Neutrophil (primary cell): ENCODE measurements around the gene LNPEP.
"Not testable (repeated sequence)": the region's sequence is repeated elsewhere in the genome, so short reads cannot be mapped to it uniquely, and the experiment has no call there.

Source experiments
- H3K27ac ChIP-seq: fragments of 200-600 bp; sonication (generic); 2 replicates; pipeline ENCODE4 v1.5.1; 2016; ENCODE audit warnings: mild to moderate bottlenecking, moderate library complexity
- H3K27me3 ChIP-seq: fragments of 200-600 bp; sonication (generic); 2 replicates; pipeline ENCODE4 v1.6.0; 2016; ENCODE audit warnings: mild to moderate bottlenecking
- H3K36me3 ChIP-seq: fragments of 200-600 bp; sonication (generic); 2 replicates; pipeline ENCODE4 v1.5.1; 2017
- H3K4me1 ChIP-seq, 2 experiments: fragments of 200-600 bp in 1 of 2; sonication (generic) in 1 of 2; 1 replicate in 1 of 2; 2 replicates in 1 of 2; pipeline versions ENCODE4 v1.5.1 to v1.6.1; 2013 to 2016; ENCODE audit warnings: low read depth in 1 of 2, low read length in 1 of 2, mild to moderate bottlenecking in 1 of 2, moderate library complexity in 1 of 2; ENCODE audit not compliant: control insufficient read depth in 1 of 2, insufficient read depth in 1 of 2
- H3K4me3 ChIP-seq, 2 experiments: fragments of 200-600 bp in 1 of 2; sonication (generic) in 1 of 2; 1 replicate in 1 of 2; 2 replicates in 1 of 2; pipeline ENCODE4 v1.5.1; 2013 to 2016; ENCODE audit warnings: low read depth in 1 of 2, low read length in 1 of 2, mild to moderate bottlenecking in 1 of 2, moderate library complexity in 1 of 2
- H3K9me3 ChIP-seq: fragments of 200-600 bp; sonication (generic); 2 replicates; pipeline ENCODE4 v1.5.1; 2016
- TF ChIP-seq, protein P1 (sequence below): fragments of 200-600 bp; sonication (generic); IDR thresholded peaks from 2 replicates; pipeline ENCODE4 v1.5.1; 2016; ENCODE audit warnings: antibody characterized with exemption

Gene LNPEP

GRCh38 chr5:96928931-96929708 is 6.8 kb upstream of the LNPEP start:
- TF ChIP-seq, protein P1, sequence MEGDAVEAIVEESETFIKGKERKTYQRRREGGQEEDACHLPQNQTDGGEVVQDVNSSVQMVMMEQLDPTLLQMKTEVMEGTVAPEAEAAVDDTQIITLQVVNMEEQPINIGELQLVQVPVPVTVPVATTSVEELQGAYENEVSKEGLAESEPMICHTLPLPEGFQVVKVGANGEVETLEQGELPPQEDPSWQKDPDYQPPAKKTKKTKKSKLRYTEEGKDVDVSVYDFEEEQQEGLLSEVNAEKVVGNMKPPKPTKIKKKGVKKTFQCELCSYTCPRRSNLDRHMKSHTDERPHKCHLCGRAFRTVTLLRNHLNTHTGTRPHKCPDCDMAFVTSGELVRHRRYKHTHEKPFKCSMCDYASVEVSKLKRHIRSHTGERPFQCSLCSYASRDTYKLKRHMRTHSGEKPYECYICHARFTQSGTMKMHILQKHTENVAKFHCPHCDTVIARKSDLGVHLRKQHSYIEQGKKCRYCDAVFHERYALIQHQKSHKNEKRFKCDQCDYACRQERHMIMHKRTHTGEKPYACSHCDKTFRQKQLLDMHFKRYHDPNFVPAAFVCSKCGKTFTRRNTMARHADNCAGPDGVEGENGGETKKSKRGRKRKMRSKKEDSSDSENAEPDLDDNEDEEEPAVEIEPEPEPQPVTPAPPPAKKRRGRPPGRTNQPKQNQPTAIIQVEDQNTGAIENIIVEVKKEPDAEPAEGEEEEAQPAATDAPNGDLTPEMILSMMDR = no peak
- no peak overlapping the region for H3K27ac ChIP-seq
- peaks cover 20 to 21% of the 10 kb centered on the region in 2 experiments for H3K4me1 ChIP-seq
- no peaks in the 10 kb centered on the region for H3K27me3 ChIP-seq
- no peaks in the 10 kb centered on the region for H3K9me3 ChIP-seq
- H3K4me3 ChIP-seq = no peak overlapping the region
- H3K36me3 ChIP-seq = no peaks in the 10 kb centered on the region

DNA sequence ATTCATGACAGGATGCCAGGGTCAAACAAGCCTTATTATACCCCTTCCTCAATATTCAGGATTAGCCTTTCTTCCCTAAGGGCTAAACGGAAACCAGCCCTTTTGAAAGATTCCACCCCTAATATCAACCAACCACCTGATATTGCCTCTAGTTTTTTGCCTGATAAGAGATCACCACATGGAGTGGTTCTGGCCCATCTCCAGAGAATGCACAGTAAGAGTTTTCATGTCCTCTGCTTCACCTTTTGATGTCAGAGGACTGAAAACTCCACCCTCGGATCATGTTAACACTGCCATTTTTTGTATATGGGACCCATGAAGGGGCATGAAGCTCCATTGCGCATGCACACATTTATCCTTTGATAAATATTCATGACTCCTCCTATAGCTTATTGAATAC is 5.8 kb upstream of the LNPEP start:
- TF ChIP-seq, protein P1 = no peak
- Histone ChIP-seq H3K27ac (no peak overlapping the region), H3K36me3 (no peaks in the 10 kb centered on the region), H3K9me3 (no peaks in the 10 kb centered on the region), H3K27me3 (no peaks in the 10 kb centered on the region), H3K4me3 (no peak overlapping the region), H3K4me1 (peaks cover 24 to 25% of the 10 kb centered on the region in 2 experiments)

DNA sequence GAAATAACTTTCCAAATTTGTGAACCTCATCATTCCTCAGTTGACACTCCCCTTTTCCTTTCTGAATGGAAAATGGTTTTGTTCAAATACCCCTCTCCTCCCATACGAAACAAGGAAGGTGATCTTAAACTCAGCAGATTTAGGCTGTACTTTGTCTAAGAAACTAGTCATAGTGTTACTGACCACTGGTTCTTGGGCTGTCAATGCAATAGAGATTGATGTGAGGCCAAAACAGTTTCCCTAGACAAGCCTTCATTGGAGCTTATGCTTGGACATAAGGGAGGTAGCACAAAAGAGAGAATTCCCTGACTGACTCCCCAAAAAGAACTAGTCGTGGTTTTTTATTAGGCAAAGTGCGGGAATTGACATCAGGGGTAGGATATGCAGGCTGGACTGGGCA is 5.3 kb upstream of the LNPEP start:
- Histone ChIP-seq H3K27ac (no peak overlapping the region), H3K4me3 (no peak overlapping the region), H3K9me3 (no peaks in the 10 kb centered on the region), H3K4me1 (peaks cover 24 to 25% of the 10 kb centered on the region in 2 experiments), H3K36me3 (no peaks in the 10 kb centered on the region), H3K27me3 (no peaks in the 10 kb centered on the region)
- TF ChIP-seq, protein P1 = no peak

- H3K27me3 ChIP-seq, H3K36me3 ChIP-seq, H3K27ac ChIP-seq, H3K9me3 ChIP-seq, H3K4me3 ChIP-seq: not testable (repeated sequence)
- peaks cover 24 to 25% of the 10 kb centered on the region in 2 experiments for H3K4me1 ChIP-seq
Observed at GRCh38 chr5:96931037-96931436, 4.8 kb upstream of the LNPEP start.

DNA sequence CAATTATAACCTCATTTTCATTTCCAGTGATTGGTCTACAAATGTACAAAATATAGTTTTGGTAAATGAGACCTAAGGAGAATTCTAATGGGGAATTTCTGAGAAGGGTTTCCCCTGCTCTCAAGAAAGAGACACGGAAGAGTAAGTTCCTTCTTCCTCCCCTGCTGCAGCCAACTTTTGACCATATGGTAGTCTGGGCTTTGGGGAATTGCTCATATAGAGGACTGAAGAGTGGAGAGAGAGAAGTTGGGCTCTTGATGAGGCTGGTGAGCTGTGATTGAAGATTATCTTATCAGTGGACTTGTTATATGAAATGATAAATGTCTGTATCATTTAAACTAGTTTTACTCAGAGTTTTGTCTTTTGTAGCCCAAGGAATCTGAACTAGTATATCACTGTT is 4.3 kb upstream of the LNPEP start:
- Histone ChIP-seq H3K36me3 (no peaks in the 10 kb centered on the region), H3K27me3 (no peaks in the 10 kb centered on the region), H3K4me3 (no peak overlapping the region), H3K4me1 (peaks cover 25 to 26% of the 10 kb centered on the region in 2 experiments), H3K9me3 (no peaks in the 10 kb centered on the region), H3K27ac (no peak overlapping the region)
- TF ChIP-seq, protein P1 = no peak

- H3K4me3 ChIP-seq = no peak overlapping the region
- no peak overlapping the region for H3K27ac ChIP-seq
- H3K27me3 ChIP-seq = no peaks in the 10 kb centered on the region
- peaks cover 29 to 30% of the 10 kb centered on the region in 2 experiments for H3K4me1 ChIP-seq
- no peaks in the 10 kb centered on the region for H3K36me3 ChIP-seq
- TF ChIP-seq, protein P1 = no peak
- no peaks in the 10 kb centered on the region for H3K9me3 ChIP-seq
Observed at GRCh38 chr5:96932026-96932425, 3.9 kb upstream of the LNPEP start.
